Caco-2 (cell line): ENCODE data around the gene FGF6. TPM values are rescaled to one million over a fixed set of nuclear protein-coding genes. Genes with fewer than 3 reads are reported as not detected.

Experiments used
- BruUV-seq: library from RNA; stranded (reverse); fragments of 400-500 nt; replicated peaks from 2 replicates; lab custom pipeline; 2021; lab: Mats Ljungman, UMichigan
- CTCF ChIA-PET: fragments of 300-600 bp; sonication (Branson Sonifier 250); formaldehyde crosslinking; loops from one replicate; lab custom pipeline; 2022; ENCODE audit warnings: antibody characterized with exemption; lab: Charles Lee
- POLR2A ChIA-PET: fragments of 300-600 bp; sonication (Branson Sonifier 250); formaldehyde crosslinking; loops from one replicate; lab custom pipeline; 2022; ENCODE audit warnings: antibody characterized with exemption; lab: Charles Lee
- DNase-seq, 2 experiments: peaks; one replicate each; pipeline versions ENCODE4 v3.0.0 to v3.0.0-alpha.2; 2020 to 2022
- H3K27me3 ChIP-seq: replicated peaks from 2 replicates; pipeline ENCODE4 v1.6.0; 2011; ENCODE audit warnings: low read length; ENCODE audit not compliant: control insufficient read depth, insufficient read depth
- H3K36me3 ChIP-seq: 2 replicates; pipeline ENCODE4 v1.5.1; 2011; ENCODE audit warnings: low read length; ENCODE audit not compliant: control insufficient read depth, insufficient read depth
- H3K4me1 ChIP-seq: fragments of 250-450 bp; sonication (Bioruptor Pico); 2 replicates; pipeline ENCODE4 v1.5.1; 2020; ENCODE audit warnings: mild to moderate bottlenecking
- H3K4me3 ChIP-seq: 2 replicates; pipeline ENCODE4 v1.5.1; 2011; ENCODE audit warnings: low read depth, mild to moderate bottlenecking, control low read depth, low read length
- H3K9me3 ChIP-seq: fragments of 250-450 bp; sonication (Bioruptor Pico); 2 replicates; pipeline ENCODE4 v1.5.1; 2020; ENCODE audit warnings: mild to moderate bottlenecking, moderate library complexity
- H3K27ac Mint-ChIP-seq: one replicate; pipeline ENCODE4 v1.8.0; 2022; ENCODE audit warnings: mixed read lengths; ENCODE audit not compliant: unreplicated experiment
- H3K27me3 Mint-ChIP-seq: one replicate; pipeline ENCODE4 v1.8.0; 2022; ENCODE audit warnings: mixed read lengths; ENCODE audit not compliant: insufficient read depth, unreplicated experiment
- H3K36me3 Mint-ChIP-seq: one replicate; pipeline ENCODE4 v1.8.0; 2022; ENCODE audit warnings: mild to moderate bottlenecking, mixed read lengths; ENCODE audit not compliant: insufficient read depth, unreplicated experiment
- H3K4me1 Mint-ChIP-seq: one replicate; pipeline ENCODE4 v1.8.0; 2022; ENCODE audit warnings: low read depth, mixed read lengths; ENCODE audit not compliant: unreplicated experiment
- H3K4me3 Mint-ChIP-seq: one replicate; pipeline ENCODE4 v1.8.0; 2022; ENCODE audit warnings: mild to moderate bottlenecking, moderate library complexity, mixed read lengths; ENCODE audit not compliant: unreplicated experiment
- H3K9me3 Mint-ChIP-seq: one replicate; pipeline ENCODE4 v1.8.0; 2022; ENCODE audit warnings: mixed read lengths; ENCODE audit not compliant: unreplicated experiment
- CTCF ChIP-seq, 2 experiments: fragments of 200-600 bp in 1 of 2; IDR thresholded peaks; 1 replicate in 1 of 2; 2 replicates in 1 of 2; pipeline versions ENCODE4 v1.5.1 to v1.8.0; 2011 to 2022; ENCODE audit warnings: antibody characterized with exemption in 1 of 2, control low read depth in 1 of 2, inconsistent platforms in 1 of 2, low read depth in 1 of 2, low read length in 1 of 2, mild to moderate bottlenecking in 1 of 2, moderate library complexity in 1 of 2; ENCODE audit not compliant: insufficient read depth in 1 of 2, severe bottlenecking in 1 of 2, unreplicated experiment in 1 of 2
- intact Hi-C: fragments of 100-400 bp; cut with micrococcal nuclease; formaldehyde crosslinking; loops from one replicate; pipeline ENCODE4 v1.10.0; 2022; ENCODE audit not compliant: unreplicated experiment
- total RNA-seq: library from RNA; stranded (reverse); gene quantifications from 2 replicates; pipeline ENCODE4 v1.2.3, GENCODE V29; 2022

The FGF6 gene
- total RNA-seq, 1 experiment from 2014 or later, result not detected

GRCh38 chr12:4393211-4393610 lies 52.4 kb downstream of the FGF6 start:
- CTCF ChIA-PET, result no interaction called here
- DNase-seq, result no peak
- Histone ChIP-seq H3K27me3 (no peaks in the 10 kb centered on the region; the same call in 1 of the 2 replicates), H3K4me1 (no peaks in the 10 kb centered on the region), H3K9me3 (no peaks in the 10 kb centered on the region), H3K4me3 (no peak overlapping the region), H3K36me3 (no peaks in the 10 kb centered on the region)
- Mint-ChIP-seq H3K27ac (no peak overlapping the region), H3K4me1 (no peaks in the 10 kb centered on the region), H3K9me3 (no peaks in the 10 kb centered on the region), H3K36me3 (no peaks in the 10 kb centered on the region), H3K4me3 (no peak overlapping the region), H3K27me3 (peaks cover 41% of the 10 kb centered on the region)
- no peak for TF ChIP-seq CTCF (IDR thresholded peaks at IDR 0.05; ENCODE audit: insufficient read depth in 1 of 2, low read depth in 1 of 2, low read length in 1 of 2, severe bottlenecking in 1 of 2, unreplicated experiment in 1 of 2)
- POLR2A ChIA-PET, result no interaction called here
- intact Hi-C loops, result no loop called here
- no TSS peak for BruUV-seq

- Histone ChIP-seq H3K36me3 (no peaks in the 10 kb centered on the region), H3K27me3 (no peaks in the 10 kb centered on the region; the same call in 1 of the 2 replicates), H3K9me3 (no peaks in the 10 kb centered on the region), H3K4me3 (no peak overlapping the region), H3K4me1 (no peaks in the 10 kb centered on the region)
- H3K9me3 Mint-ChIP-seq, result no peaks in the 10 kb centered on the region
- no peaks in the 10 kb centered on the region for H3K4me1 Mint-ChIP-seq
- peaks cover 39% of the 10 kb centered on the region for H3K27me3 Mint-ChIP-seq
- TF ChIP-seq CTCF (IDR thresholded peaks at IDR 0.05; ENCODE audit: insufficient read depth in 1 of 2, low read depth in 1 of 2, low read length in 1 of 2, severe bottlenecking in 1 of 2, unreplicated experiment in 1 of 2), result no peak
- no peaks in the 10 kb centered on the region for H3K36me3 Mint-ChIP-seq
- ChIA-PET POLR2A (no interaction called here), CTCF (no interaction called here)
- BruUV-seq, result no TSS peak
- no peak for DNase-seq
- H3K27ac Mint-ChIP-seq, result no peak overlapping the region
- H3K4me3 Mint-ChIP-seq, result no peak overlapping the region
- intact Hi-C loops, result no loop called here
Measured at GRCh38 chr12:4392223-4392742, 53.3 kb downstream of the FGF6 start.

GRCh38 chr12:4388662-4389061 lies 57.0 kb downstream of the FGF6 start:
- H3K27me3 Mint-ChIP-seq, result peaks cover 27% of the 10 kb centered on the region
- H3K4me1 ChIP-seq, result no peaks in the 10 kb centered on the region
- DNase-seq, result no peak
- no peaks in the 10 kb centered on the region for H3K9me3 ChIP-seq
- ChIA-PET POLR2A (no interaction called here), CTCF (no interaction called here)
- no peaks in the 10 kb centered on the region for H3K36me3 Mint-ChIP-seq
- no peaks in the 10 kb centered on the region for H3K9me3 Mint-ChIP-seq
- H3K4me3 ChIP-seq, result no peak overlapping the region
- no peaks in the 10 kb centered on the region for H3K36me3 ChIP-seq
- no peaks in the 10 kb centered on the region; the same call in 1 of the 2 replicates for H3K27me3 ChIP-seq
- H3K27ac Mint-ChIP-seq, result no peak overlapping the region
- no peak for TF ChIP-seq CTCF (IDR thresholded peaks at IDR 0.05; ENCODE audit: insufficient read depth in 1 of 2, low read depth in 1 of 2, low read length in 1 of 2, severe bottlenecking in 1 of 2, unreplicated experiment in 1 of 2)
- BruUV-seq, result no TSS peak
- H3K4me3 Mint-ChIP-seq, result no peak overlapping the region
- H3K4me1 Mint-ChIP-seq, result no peaks in the 10 kb centered on the region
- intact Hi-C loops, result no loop called here
